Activated CD4-positive, alpha-beta T cell treated with anti-CD3 and anti-CD28 coated beads, Interleukin-2, amount 50 U/mL, for 48 hours (primary cell): ENCODE results near the gene PPP1R10.

Experiments
- DNase-seq, 2 experiments: peaks; one replicate each; pipeline ENCODE4 v3.0.0-alpha.2; 2020

PPP1R10 gene

GRCh38 chr6:30618270-30618797 lies 1.3 kb upstream of the PPP1R10 start:
- DNase-seq, result no peak

GRCh38 chr6:30617565-30618269 lies 674 bp upstream of the PPP1R10 start, which contains the start of gene MRPS18B:
TSS of gene MRPS18B (plus strand) at chr6:30617840. CDS start at chr6:30617866, 26 bp downstream.
- DNase-seq, result peak; percentile 96 to 97

DNA sequence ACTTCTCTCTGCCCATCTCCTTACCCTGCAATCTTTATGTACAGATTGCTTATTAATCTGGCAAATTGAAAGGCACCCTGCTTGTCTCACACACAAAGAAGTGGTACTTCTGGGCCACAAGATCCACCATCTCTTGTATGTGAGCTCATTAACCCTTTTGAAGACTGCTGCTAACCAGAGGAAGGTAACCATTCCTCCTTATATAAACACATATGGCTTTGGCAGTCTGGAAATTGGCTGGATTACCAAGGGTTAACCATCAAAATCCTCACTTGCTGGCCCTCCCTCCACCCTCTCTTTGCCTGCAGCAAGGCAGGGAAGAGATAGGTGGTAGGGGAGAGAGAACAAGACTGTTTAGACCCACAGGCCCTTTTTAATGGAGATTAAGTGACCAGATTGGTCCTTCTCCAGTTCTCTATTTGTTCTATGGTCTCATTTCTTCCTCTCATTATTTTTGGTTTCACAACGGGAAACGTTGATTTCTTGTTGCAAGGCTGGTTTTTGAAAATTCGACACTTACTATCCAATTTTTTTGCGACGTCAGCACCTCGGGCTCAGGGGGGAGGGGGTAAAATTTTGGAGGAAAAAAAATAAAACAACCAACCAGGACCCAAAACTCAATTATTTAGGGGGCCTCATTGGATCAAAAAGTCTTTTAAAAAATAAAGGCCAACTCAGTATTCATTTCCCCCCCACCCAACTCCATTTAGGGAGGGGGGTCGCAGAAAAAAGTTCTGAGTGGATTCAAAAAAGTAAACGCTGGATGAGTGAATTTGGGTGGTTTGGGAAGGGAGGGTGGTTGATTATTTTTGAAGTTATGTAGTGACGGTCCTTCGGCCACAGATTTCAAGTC lies 859 bp downstream of the PPP1R10 start:
- no peak for DNase-seq

DNA sequence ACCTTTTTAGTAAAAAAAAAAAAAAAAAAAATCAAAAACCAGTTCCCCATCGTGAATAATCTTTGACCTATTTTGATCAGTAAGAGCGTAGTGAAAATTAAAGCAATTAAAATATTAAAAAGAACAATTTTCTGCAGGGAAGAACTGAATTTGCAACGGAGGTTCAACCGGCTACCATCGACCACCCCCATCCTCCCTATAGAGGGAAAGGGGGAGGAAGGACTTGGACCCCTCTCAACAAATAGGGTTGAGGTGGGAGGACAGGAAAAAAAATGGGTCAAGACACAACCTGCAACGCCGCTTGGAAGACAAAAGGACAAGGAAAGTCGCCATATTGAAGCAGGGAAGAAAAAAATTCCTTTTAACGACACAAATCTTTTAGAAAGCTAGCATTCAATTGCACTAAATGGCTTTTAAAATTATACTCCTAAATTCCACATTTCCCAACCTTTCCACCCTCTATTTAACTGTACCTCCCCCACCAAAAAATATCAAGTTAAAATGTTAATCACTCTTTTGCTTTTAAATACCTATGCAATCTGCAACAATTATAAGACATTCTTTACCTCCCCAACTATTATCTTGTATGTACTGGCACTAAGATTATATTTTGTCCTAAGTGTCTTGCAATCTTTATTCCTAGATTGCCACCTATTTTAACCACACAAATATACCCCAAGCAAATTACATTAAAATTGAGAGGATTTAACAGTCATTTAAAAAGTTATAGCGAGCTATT lies 1.7 kb downstream of the PPP1R10 start:
- DNase-seq, result peak in 1 of 2 experiments; percentile 41

DNA sequence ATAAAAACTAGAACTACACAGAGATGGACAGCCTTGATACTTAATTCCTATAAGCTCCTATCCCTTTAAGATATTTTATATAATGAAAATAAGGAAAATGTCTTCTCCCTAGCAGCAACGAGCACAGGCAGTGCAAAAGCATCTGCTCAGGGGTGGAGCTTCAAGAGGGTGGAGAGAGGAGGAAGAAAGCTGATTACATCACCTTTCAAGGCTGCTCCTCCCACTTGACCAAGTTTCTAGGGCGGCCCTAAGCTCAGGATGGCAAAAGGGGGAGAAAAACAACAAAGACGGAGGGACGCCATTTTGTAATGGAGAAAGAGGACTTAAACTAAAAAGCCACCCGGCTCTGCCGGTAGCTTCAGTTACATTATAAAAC lies 2.2 kb downstream of the PPP1R10 start:
- DNase-seq, result peak; percentile 77 to 86

DNA sequence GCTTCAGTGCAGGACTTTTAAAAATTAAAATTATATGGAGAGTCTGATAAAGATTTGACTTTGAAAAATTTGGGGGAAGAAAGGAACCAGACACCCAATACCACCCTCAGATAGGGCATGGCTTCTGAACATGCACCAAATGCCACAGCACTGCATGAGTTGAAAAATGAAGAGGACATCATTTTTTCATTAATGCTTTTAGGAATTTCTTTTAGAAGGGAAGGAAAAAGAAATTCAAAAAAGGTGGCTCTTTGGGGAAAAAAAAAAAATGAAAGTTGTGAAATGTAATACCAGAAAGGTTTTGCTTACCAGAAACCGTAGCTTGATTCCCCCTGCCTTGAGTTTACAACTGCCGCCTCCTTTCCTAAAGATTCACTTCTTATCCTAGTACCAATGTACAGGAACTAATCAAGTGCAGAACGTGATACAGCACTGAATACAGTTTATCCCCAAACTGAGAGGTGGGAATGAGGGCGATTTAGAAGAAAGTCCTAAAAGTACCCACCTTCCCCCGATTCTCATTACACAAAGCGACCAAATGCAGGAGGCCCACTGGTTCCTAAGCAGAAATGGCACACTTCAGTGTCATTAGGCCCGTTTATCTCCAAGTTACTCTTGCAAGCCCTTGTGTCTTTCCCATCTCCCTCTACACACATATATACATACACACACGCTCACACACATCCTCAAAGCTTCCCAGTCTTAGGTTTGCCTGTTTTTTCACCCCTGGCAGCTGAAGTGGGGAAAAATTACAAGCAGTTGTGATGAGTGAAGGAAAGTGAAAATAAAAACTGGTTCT lies 2.8 kb downstream of the PPP1R10 start:
- DNase-seq, result no peak

DNA sequence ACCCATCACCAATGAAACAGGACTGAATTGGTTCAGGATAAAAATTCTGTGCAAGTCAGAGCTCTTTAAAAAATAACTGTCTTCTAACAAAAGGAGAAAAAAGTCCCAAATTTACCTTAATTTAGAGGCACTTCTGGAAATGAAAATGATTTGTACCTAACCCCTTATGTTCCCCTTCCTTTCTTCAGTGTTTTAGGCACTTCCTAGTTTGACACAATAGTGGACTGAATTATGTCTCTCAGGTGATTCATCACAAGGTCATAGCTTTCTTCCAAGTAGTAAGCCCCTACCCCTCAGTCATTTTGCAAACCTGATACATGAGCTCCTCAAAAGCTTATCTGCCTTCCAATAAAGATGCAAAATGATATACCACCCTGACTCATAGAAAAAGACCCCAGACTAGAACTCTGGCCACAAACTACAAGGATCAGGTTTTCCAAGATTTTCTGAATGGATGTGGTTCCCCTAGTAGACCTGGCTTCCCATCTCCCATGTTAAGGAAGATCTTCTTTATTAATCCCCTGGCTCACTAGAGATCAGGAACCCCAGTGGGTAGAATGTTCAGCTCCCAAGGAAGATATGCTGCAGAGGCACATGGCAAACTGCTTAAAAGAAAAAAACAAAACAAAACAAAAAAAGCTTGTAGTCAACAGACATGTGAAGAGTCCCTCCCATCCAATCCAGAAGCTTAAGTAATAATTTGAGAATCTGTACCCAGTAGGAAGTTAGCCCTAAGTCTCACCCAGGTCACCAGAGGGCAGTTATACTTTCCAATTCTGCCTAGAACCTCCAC lies 3.6 kb downstream of the PPP1R10 start:
- DNase-seq, result no peak

GRCh38 chr6:30612687-30613248 lies 4.3 kb downstream of the PPP1R10 start:
- DNase-seq, result no peak

DNA sequence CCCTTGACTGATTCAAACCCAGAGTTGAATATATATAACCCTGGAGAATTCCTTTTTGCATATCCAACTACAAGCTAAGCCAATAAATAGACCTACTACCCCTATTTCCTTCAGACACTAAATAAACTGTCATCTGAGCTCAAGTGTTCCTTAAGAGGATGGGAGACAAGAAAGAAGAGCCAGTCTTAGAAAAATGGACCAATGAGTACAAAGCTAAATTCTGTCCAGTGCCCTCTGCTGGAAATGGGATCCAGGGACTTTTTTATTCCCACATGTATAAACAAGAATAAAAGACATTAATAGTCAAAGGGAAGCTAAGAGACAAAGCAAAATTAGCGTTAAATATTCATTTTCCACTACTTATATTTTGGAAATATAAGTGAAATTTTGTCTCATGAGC lies 4.8 kb downstream of the PPP1R10 start:
- no peak for DNase-seq

DNA sequence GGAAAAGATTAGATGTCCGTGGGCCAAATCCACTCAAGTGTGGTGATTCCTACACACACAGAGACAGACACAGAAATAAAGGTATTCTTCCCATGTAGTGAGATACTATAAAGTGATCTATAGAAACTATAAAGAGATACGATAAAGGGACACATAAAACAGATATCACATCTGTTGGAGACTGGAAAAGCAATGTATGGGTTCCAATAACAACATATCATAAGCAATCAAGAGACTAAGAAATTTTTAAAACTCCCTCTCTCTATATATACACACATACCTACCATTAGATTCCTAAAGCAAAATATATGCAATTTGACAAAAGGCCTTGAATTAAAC lies 5.2 kb downstream of the PPP1R10 start:
- no peak for DNase-seq

GRCh38 chr6:30611150-30611855 lies 5.7 kb downstream of the PPP1R10 start:
- no peak for DNase-seq

GRCh38 chr6:30610065-30610464 lies 7.0 kb downstream of the PPP1R10 start:
- DNase-seq, result no peak

DNA sequence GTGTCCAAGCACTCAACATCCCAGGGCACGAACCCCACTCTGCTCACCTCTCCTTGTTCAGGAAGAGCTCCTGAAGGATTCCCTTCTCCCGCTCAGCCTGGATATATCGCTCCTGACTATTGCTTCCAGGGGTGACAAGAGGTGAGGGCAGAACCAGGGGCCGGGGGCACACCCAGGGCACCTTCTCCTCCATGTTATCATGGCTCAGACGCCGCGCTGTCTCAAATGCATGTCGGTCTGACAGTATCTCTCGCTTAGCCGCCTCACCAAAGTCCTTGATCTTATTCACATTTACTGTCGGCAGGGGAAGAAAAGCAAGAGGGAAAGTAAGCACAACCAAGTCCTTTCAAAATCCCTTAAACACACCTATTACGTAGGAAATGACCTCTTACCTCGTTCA lies 13.1 kb downstream of the PPP1R10 start:
- no peak for DNase-seq

- no peak for DNase-seq
Observed at GRCh38 chr6:30601815-30602641, 15.0 kb downstream of the PPP1R10 start.

DNA sequence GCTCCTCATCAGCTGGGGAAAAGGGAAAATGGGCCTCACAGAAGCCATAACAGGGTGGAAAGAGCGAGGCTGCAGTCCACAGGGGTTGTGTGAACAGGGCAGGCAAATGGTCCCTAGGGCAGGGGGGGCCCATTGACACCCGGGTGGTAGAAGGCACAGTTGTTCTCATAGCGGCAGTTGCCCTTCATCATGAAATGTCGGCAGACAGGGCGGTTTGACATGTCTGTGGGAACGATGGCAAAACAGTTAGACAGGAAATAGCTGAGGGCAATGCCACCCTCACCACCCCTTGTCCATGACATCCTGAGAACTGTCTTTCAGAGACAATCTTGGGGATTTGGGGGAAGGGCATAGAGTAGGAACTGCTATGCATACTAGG lies 15.6 kb downstream of the PPP1R10 start:
- no peak for DNase-seq

- DNase-seq, result no peak
Observed at GRCh38 chr6:30600451-30600961, 16.5 kb downstream of the PPP1R10 start.

DNA sequence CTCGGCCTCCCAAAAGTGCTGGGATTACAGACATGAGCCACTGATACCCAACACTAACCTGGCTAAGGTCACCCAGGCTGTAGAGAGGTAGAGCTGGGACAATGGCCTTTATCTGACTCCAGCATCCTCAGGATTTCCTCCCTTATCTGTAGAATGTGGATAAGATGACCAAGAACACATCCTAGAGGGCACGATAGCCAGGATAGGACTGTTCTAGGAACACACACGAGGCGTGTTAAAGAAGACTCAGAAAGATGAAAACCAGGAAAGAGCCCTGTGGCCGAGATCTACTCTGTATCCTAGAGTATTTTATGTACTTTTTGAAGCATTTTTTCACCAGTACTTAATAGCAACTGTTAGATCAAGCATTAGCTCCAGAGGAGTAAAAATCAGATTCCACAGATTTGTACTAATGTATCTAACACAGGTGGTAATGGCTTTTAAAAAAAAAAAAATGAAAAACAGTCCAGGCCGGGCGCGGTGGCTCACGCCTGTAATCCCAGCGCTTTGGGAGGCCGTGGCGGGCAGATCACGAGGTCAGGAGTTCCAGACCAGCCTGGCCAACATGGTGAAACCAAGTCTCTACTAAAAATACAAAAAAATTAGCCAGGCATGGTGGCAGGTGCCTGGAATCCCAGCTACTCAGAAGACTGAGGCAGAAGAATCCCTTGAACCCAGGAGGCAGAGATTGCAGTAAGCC lies 17.3 kb downstream of the PPP1R10 start:
- no peak for DNase-seq

GRCh38 chr6:30598912-30599624 lies 18.0 kb downstream of the PPP1R10 start:
- DNase-seq, result no peak
